ENCODE data around the gene PI4KA.
"Not testable (repeated sequence)": the region's sequence is repeated elsewhere in the genome, so short reads cannot be mapped to it uniquely, and the experiment has no call there.

PI4KA gene

GRCh38 chr22:20844055-20845037 lies 14.3 kb downstream of the PI4KA start:
- no peak for DNase-seq

- no peak for DNase-seq
These were observed 15.1 kb downstream of the PI4KA start for GRCh38 chr22:20843501-20843900.

- DNase-seq = no peak
These were observed 17.8 kb downstream of the PI4KA start for GRCh38 chr22:20840646-20841371.

- no peak for DNase-seq
These were observed 18.6 kb downstream of the PI4KA start for GRCh38 chr22:20839837-20840645.

- DNase-seq = not testable (repeated sequence)
These were observed 19.3 kb downstream of the PI4KA start for GRCh38 chr22:20839354-20839753.

- no peak for DNase-seq
These were observed 21.4 kb downstream of the PI4KA start for GRCh38 chr22:20836987-20837823.

GRCh38 chr22:20834725-20835124 lies 23.9 kb downstream of the PI4KA start:
- no peak for DNase-seq

GRCh38 chr22:20834206-20834605 lies 24.4 kb downstream of the PI4KA start:
- no peak for DNase-seq

- no peak for DNase-seq
These were observed 25.4 kb downstream of the PI4KA start for GRCh38 chr22:20833225-20833665.

GRCh38 chr22:20829491-20830134 lies 29.0 kb downstream of the PI4KA start:
- no peak for DNase-seq

- not testable (repeated sequence) for DNase-seq
These were observed 32.0 kb downstream of the PI4KA start for GRCh38 chr22:20826373-20827152.

GRCh38 chr22:20825624-20826023 lies 33.0 kb downstream of the PI4KA start:
- DNase-seq = no peak

GRCh38 chr22:20825216-20825615 lies 33.4 kb downstream of the PI4KA start:
- not testable (repeated sequence) for DNase-seq

- DNase-seq = no peak
These were observed 35.3 kb downstream of the PI4KA start for GRCh38 chr22:20823264-20823663.

GRCh38 chr22:20822240-20822639 lies 36.4 kb downstream of the PI4KA start:
- DNase-seq = no peak

GRCh38 chr22:20821717-20822239 lies 36.8 kb downstream of the PI4KA start:
- DNase-seq = not testable (repeated sequence)

- no peak for DNase-seq
These were observed 39.1 kb downstream of the PI4KA start for GRCh38 chr22:20819471-20819870.

GRCh38 chr22:20818471-20818870 lies 40.1 kb downstream of the PI4KA start:
- no peak for DNase-seq

- DNase-seq = no peak
These were observed 42.1 kb downstream of the PI4KA start for GRCh38 chr22:20816559-20816958.

GRCh38 chr22:20815477-20816050 lies 43.0 kb downstream of the PI4KA start:
- no peak for DNase-seq
